GM12892 (cell line): Measurements from ENCODE around the gene ICAM4.

Experiments
- POLR2A ChIP-seq: IDR thresholded peaks from 2 replicates; pipeline ENCODE4 v1.6.1; 2011; ENCODE audit warnings: low read depth, low read length, control low read depth
- TAF1 ChIP-seq: IDR thresholded peaks from 2 replicates; pipeline ENCODE4 v1.6.1; 2011; ENCODE audit warnings: low read depth, mild to moderate bottlenecking, control low read depth, low read length, borderline replicate concordance

- TF ChIP-seq TAF1 = no peak
- TF ChIP-seq POLR2A = no peak
Observed at GRCh38 chr19:10262771-10263170, 24.0 kb upstream of the ICAM4 start.
